ENCODE measurements around the gene ZNF652.
"Not testable (repeated sequence)": the region's sequence is repeated elsewhere in the genome, so short reads cannot be mapped to it uniquely, and the experiment has no call there.

GRCh38 chr17:49261540-49261939 lies 100.5 kb downstream of the ZNF652 start:
- TF ChIP-seq CTCF (conservative IDR thresholded peaks at IDR 0.05; ENCODE audit: low read depth in 2 of 2), result peak; percentile 45 to 57; a peak in 3 of 4 replicates
- not testable (repeated sequence) for TF ChIP-seq EZH2 (IDR thresholded peaks at IDR 0.05; ENCODE audit: low read depth, unreplicated experiment); CREB1 (CRISPR knock-in tag; IDR thresholded peaks at IDR 0.05; ENCODE audit: low read depth); EZH2phosphoT487 (IDR thresholded peaks at IDR 0.05; ENCODE audit: unreplicated experiment); REST (IDR thresholded peaks at IDR 0.05; ENCODE audit: unreplicated experiment); ZNF114 (CRISPR knock-in tag; IDR thresholded peaks at IDR 0.05)

Data from GM23338 (cell line).